ENCODE results near the gene CDK13. TPM values are rescaled to one million over a fixed set of nuclear protein-coding genes. Genes with fewer than 3 reads are reported as not detected.
A peak's percentile ranks its signal among the peaks of the same experiment; 100 is the strongest.

Gene CDK13
- total RNA-seq, 1 donor from 2014 or later = 58.8 TPM

DNA sequence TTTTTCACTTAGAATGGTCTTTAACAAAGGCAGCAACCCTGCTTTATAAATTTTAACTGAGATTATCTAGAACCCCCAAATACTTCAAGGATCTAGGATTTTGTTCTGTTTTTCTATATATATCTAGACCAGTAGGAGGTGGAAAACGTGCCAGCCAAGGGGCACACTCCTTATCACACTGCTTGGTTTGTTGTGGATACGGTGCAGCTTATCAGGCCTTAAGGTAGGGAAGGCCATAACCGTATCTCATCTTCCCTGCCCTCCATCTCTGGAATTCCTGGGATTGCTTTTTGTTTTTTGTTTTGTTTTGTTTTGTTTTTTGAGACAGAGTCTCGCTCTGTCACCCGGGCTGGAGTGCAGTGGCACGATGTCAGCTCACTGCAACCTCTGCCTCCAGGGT is 109.0 kb downstream of the CDK13 start:
- no peak overlapping the region for H3K4me3 Mint-ChIP-seq (ENCODE audit: unreplicated experiment)
- peaks cover 17% of the 10 kb centered on the region for H3K4me1 Mint-ChIP-seq (ENCODE audit: low read depth)
- no peak for DNase-seq (ENCODE audit: low spot score)
- TF ChIP-seq, protein P1, sequence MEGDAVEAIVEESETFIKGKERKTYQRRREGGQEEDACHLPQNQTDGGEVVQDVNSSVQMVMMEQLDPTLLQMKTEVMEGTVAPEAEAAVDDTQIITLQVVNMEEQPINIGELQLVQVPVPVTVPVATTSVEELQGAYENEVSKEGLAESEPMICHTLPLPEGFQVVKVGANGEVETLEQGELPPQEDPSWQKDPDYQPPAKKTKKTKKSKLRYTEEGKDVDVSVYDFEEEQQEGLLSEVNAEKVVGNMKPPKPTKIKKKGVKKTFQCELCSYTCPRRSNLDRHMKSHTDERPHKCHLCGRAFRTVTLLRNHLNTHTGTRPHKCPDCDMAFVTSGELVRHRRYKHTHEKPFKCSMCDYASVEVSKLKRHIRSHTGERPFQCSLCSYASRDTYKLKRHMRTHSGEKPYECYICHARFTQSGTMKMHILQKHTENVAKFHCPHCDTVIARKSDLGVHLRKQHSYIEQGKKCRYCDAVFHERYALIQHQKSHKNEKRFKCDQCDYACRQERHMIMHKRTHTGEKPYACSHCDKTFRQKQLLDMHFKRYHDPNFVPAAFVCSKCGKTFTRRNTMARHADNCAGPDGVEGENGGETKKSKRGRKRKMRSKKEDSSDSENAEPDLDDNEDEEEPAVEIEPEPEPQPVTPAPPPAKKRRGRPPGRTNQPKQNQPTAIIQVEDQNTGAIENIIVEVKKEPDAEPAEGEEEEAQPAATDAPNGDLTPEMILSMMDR (IDR thresholded peaks at IDR 0.05) = no peak
- H3K36me3 Mint-ChIP-seq (ENCODE audit: low read depth) = peaks cover 13% of the 10 kb centered on the region
- H3K9me3 Mint-ChIP-seq (ENCODE audit: low read depth) = no peaks in the 10 kb centered on the region
- H3K27me3 Mint-ChIP-seq (ENCODE audit: low read depth) = no peaks in the 10 kb centered on the region
- H3K27ac Mint-ChIP-seq (ENCODE audit: unreplicated experiment) = peak overlapping the region; percentile 69

GRCh38 chr7:40072268-40072667 is 122.2 kb downstream of the CDK13 start:
- H3K9me3 Mint-ChIP-seq (ENCODE audit: low read depth) = no peaks in the 10 kb centered on the region
- peaks cover under 1% of the 10 kb centered on the region for H3K36me3 Mint-ChIP-seq (ENCODE audit: low read depth)
- no peak for DNase-seq (ENCODE audit: low spot score)
- TF ChIP-seq, protein P1 (IDR thresholded peaks at IDR 0.05) = no peak
- H3K4me1 Mint-ChIP-seq (ENCODE audit: low read depth) = peaks cover 3% of the 10 kb centered on the region
- H3K27ac Mint-ChIP-seq (ENCODE audit: unreplicated experiment) = no peak overlapping the region
- no peak overlapping the region for H3K4me3 Mint-ChIP-seq (ENCODE audit: unreplicated experiment)
- H3K27me3 Mint-ChIP-seq (ENCODE audit: low read depth) = no peaks in the 10 kb centered on the region

GRCh38 chr7:40073239-40073638 is 123.2 kb downstream of the CDK13 start:
- TF ChIP-seq, protein P1 (IDR thresholded peaks at IDR 0.05) = no peak
- H3K4me3 Mint-ChIP-seq (ENCODE audit: unreplicated experiment) = no peak overlapping the region
- no peak for DNase-seq (ENCODE audit: low spot score)
- H3K36me3 Mint-ChIP-seq (ENCODE audit: low read depth) = no peaks in the 10 kb centered on the region
- peaks cover 3% of the 10 kb centered on the region for H3K4me1 Mint-ChIP-seq (ENCODE audit: low read depth)
- H3K27ac Mint-ChIP-seq (ENCODE audit: unreplicated experiment) = no peak overlapping the region
- no peaks in the 10 kb centered on the region for H3K27me3 Mint-ChIP-seq (ENCODE audit: low read depth)
- H3K9me3 Mint-ChIP-seq (ENCODE audit: low read depth) = no peaks in the 10 kb centered on the region

DNA sequence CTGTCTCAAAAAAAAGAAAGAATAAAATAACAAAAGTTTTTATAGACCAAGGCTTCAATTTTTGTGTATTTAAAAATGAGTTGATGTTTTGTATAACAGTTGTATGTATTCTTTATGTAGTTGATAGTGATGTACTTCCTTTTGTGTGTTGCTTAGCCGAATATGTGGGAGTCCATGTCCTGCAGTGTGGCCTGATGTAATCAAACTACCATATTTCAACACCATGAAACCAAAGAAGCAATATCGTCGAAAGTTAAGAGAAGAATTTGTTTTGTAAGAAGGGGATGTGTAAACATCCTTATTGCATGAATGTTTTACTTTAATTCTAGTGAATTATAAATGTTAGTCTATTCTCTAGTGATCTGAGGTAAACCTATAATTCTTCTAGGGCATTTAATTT is 127.8 kb downstream of the CDK13 start:
- no peaks in the 10 kb centered on the region for H3K27me3 Mint-ChIP-seq (ENCODE audit: low read depth)
- no peaks in the 10 kb centered on the region for H3K9me3 Mint-ChIP-seq (ENCODE audit: low read depth)
- peaks cover 1% of the 10 kb centered on the region for H3K36me3 Mint-ChIP-seq (ENCODE audit: low read depth)
- DNase-seq (ENCODE audit: low spot score) = no peak
- peak overlapping the region; percentile 37 for H3K27ac Mint-ChIP-seq (ENCODE audit: unreplicated experiment)
- TF ChIP-seq, protein P1 (IDR thresholded peaks at IDR 0.05) = no peak
- no peak overlapping the region for H3K4me3 Mint-ChIP-seq (ENCODE audit: unreplicated experiment)
- H3K4me1 Mint-ChIP-seq (ENCODE audit: low read depth) = peaks cover 3% of the 10 kb centered on the region

- Mint-ChIP-seq H3K4me3 (ENCODE audit: unreplicated experiment) (no peak overlapping the region), H3K27ac (ENCODE audit: unreplicated experiment) (no peak overlapping the region), H3K36me3 (ENCODE audit: low read depth) (peaks cover 45% of the 10 kb centered on the region), H3K27me3 (ENCODE audit: low read depth) (no peaks in the 10 kb centered on the region), H3K9me3 (ENCODE audit: low read depth) (no peaks in the 10 kb centered on the region), H3K4me1 (ENCODE audit: low read depth) (peaks cover 6% of the 10 kb centered on the region)
- DNase-seq (ENCODE audit: low spot score) = no peak
- TF ChIP-seq, protein P1 (IDR thresholded peaks at IDR 0.05) = no peak
Measured at GRCh38 chr7:40092182-40092581, 142.1 kb downstream of the CDK13 start.
